ENCODE data around the gene MED15. TPM values are rescaled to one million over a fixed set of nuclear protein-coding genes. Genes with fewer than 3 reads are reported as not detected.

Gene MED15
- total and polyA plus RNA-seq, 2 of the 4 experiments (the other 2 are of a cell fraction) = 19.0 to 68.8 TPM

DNA sequence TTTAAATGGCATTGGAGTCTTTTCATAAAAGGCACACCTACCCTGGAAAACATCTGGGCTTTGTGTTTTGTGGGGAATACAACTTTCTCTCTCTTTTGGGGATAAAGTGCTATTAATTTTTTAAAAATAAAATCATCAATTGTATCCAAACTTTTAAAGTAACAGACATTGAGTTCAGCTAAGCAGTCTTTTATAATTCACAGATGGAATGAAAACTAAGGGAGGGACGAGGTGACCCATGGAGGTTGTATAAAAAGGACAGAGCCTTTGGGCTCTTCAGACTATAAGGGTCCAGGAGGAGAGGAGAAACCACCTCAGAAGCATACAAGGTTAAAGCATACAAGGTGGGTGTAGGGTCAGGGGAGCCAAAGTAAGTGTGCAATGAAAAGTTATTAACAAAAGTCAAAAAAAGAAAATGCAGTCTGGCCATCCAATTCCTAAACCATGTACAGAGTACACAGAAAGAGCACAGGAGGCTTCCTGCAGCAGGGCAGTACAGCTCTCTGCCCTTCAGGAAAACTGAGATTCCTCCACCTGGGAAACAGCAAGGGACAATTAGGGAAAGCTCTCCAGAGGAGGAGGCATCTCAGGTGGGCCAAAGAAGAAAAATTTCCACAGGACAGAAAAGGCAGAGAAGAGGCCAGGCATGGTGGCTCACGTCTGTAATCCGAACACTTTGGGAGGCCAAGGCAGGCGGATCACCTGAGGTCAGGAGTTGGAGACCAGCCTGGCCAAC lies 22.3 kb upstream of the MED15 start:
- ChIA-PET CTCF (no interaction called here), POLR2A (ENCODE audit: unreplicated experiment) (no interaction called here)
- intact Hi-C loops (cut with micrococcal nuclease) (no loop called here), dilution Hi-C loops (cut with HindIII; ENCODE audit: low sequenced_read_pairs, unreplicated experiment) (no loop called here), in situ Hi-C loops (cut with MboI; ENCODE audit: low sequenced_read_pairs) (no loop called here)
- peaks cover 15% of the 10 kb centered on the region for H3K36me3 ChIP-seq (ENCODE audit: control insufficient read depth, insufficient read depth, low read length)
- H2AK9ac ChIP-seq (replicated peaks; ENCODE audit: low read depth, low read length, poor library complexity) = no peak overlapping the region
- H2BK120ac ChIP-seq (ENCODE audit: low read depth, low read length) = no peak overlapping the region
- H3K4me1 ChIP-seq (ENCODE audit: control insufficient read depth, insufficient read depth, low read length) = 0 out of 2 replicates have a peak, but pooled peaks cover 1% of the 10 kb centered on the region
- H2BK5ac ChIP-seq (ENCODE audit: low read depth, low read length, poor library complexity, severe bottlenecking) = no peak overlapping the region
- no peaks in the 10 kb centered on the region for H3K27me3 ChIP-seq (ENCODE audit: control insufficient read depth, insufficient read depth, low read length)
- no peak overlapping the region for H4K91ac ChIP-seq (ENCODE audit: insufficient read depth, low read depth, low read length)
- H3K27ac ChIP-seq (ENCODE audit: insufficient read depth, low read length) = no peak overlapping the region
- H3K4me3 ChIP-seq (ENCODE audit: insufficient read depth, low read depth, low read length) = no peak overlapping the region
- no peaks in the 10 kb centered on the region for H3K9me3 ChIP-seq (ENCODE audit: control insufficient read depth, insufficient read depth, low read length)
- H2AK5ac ChIP-seq (ENCODE audit: low read depth, low read length) = no peak overlapping the region
- H3K9ac ChIP-seq (ENCODE audit: low read depth, low read length) = no peak overlapping the region
- peaks cover 21% of the 10 kb centered on the region for H3K9me1 ChIP-seq (ENCODE audit: insufficient read depth, low read length)
- no peak overlapping the region for H3K4me2 ChIP-seq (ENCODE audit: low read depth, low read length)
- no peak overlapping the region for H4K5ac ChIP-seq (ENCODE audit: low read depth, low read length)
- no peak overlapping the region for H3K4ac ChIP-seq (ENCODE audit: low read depth, low read length)
- TF ChIP-seq NFE2L2 (IDR thresholded peaks at IDR 0.05; ENCODE audit: low read depth, low read length) = no peak
- no peak for TF ChIP-seq FOS (IDR thresholded peaks at IDR 0.05; ENCODE audit: low read depth, low read length)
- no peak for TF ChIP-seq POLR2A (IDR thresholded peaks at IDR 0.05; ENCODE audit: low read depth, low read length)
- no peak for TF ChIP-seq SMC3 (IDR thresholded peaks at IDR 0.05; ENCODE audit: low read depth, low read length)
- no peak for TF ChIP-seq BHLHE40 (IDR thresholded peaks at IDR 0.05; ENCODE audit: low read depth, low read length)
- no peak for TF ChIP-seq RFX5 (IDR thresholded peaks at IDR 0.05; ENCODE audit: low read depth, low read length)
- TF ChIP-seq MXI1 (IDR thresholded peaks at IDR 0.05; ENCODE audit: borderline replicate concordance, low read depth, low read length) = no peak
- TF ChIP-seq, protein P1, sequence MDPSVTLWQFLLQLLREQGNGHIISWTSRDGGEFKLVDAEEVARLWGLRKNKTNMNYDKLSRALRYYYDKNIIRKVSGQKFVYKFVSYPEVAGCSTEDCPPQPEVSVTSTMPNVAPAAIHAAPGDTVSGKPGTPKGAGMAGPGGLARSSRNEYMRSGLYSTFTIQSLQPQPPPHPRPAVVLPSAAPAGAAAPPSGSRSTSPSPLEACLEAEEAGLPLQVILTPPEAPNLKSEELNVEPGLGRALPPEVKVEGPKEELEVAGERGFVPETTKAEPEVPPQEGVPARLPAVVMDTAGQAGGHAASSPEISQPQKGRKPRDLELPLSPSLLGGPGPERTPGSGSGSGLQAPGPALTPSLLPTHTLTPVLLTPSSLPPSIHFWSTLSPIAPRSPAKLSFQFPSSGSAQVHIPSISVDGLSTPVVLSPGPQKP (IDR thresholded peaks at IDR 0.05; ENCODE audit: borderline replicate concordance, low read depth, low read length) = no peak
- no peak for TF ChIP-seq MAFK (IDR thresholded peaks at IDR 0.05; ENCODE audit: low read depth, low read length)
- TF ChIP-seq RAD21 (IDR thresholded peaks at IDR 0.05; ENCODE audit: low read length) = no peak
- TF ChIP-seq, protein P2, sequence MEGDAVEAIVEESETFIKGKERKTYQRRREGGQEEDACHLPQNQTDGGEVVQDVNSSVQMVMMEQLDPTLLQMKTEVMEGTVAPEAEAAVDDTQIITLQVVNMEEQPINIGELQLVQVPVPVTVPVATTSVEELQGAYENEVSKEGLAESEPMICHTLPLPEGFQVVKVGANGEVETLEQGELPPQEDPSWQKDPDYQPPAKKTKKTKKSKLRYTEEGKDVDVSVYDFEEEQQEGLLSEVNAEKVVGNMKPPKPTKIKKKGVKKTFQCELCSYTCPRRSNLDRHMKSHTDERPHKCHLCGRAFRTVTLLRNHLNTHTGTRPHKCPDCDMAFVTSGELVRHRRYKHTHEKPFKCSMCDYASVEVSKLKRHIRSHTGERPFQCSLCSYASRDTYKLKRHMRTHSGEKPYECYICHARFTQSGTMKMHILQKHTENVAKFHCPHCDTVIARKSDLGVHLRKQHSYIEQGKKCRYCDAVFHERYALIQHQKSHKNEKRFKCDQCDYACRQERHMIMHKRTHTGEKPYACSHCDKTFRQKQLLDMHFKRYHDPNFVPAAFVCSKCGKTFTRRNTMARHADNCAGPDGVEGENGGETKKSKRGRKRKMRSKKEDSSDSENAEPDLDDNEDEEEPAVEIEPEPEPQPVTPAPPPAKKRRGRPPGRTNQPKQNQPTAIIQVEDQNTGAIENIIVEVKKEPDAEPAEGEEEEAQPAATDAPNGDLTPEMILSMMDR (conservative IDR thresholded peaks at IDR 0.05; ENCODE audit: low read depth, low read length) = no peak
- no peak for TF ChIP-seq CEBPB (IDR thresholded peaks at IDR 0.05; ENCODE audit: low read depth, low read length)
- TF ChIP-seq, protein P3, sequence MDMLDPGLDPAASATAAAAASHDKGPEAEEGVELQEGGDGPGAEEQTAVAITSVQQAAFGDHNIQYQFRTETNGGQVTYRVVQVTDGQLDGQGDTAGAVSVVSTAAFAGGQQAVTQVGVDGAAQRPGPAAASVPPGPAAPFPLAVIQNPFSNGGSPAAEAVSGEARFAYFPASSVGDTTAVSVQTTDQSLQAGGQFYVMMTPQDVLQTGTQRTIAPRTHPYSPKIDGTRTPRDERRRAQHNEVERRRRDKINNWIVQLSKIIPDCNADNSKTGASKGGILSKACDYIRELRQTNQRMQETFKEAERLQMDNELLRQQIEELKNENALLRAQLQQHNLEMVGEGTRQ (IDR thresholded peaks at IDR 0.05; ENCODE audit: low read depth, low read length) = no peak
- TF ChIP-seq MAZ (IDR thresholded peaks at IDR 0.05; ENCODE audit: borderline replicate concordance, low read depth, low read length) = no peak
- H3K18ac ChIP-seq (ENCODE audit: low read depth, low read length) = no peak overlapping the region
- no TSS peak for BruUV-seq (replicated peaks)
- H4K8ac ChIP-seq (ENCODE audit: low read depth in 2 of 2, low read length in 2 of 2) = no peak overlapping the region
- H2BK20ac ChIP-seq (ENCODE audit: low read depth, low read length) = no peak overlapping the region
- no CpG with 5 or more reads among the region's 4 CpGs for WGBS, 2 experiments (ENCODE audit: extremely low coverage in 2 of 2, insufficient read length in 1 of 2)
- H4K20me1 ChIP-seq (ENCODE audit: insufficient read depth, low read length) = peaks cover 17% of the 10 kb centered on the region
- ATAC-seq (ENCODE audit: low read depth) = no peak
- no peak overlapping the region; the same call in 1 of the 2 replicates for H3K14ac ChIP-seq (replicated peaks; ENCODE audit: low read depth, low read length)
- H3K56ac ChIP-seq (ENCODE audit: extremely low read depth, insufficient read depth, low read length) = no peak overlapping the region
- no peak overlapping the region for H2AFZ ChIP-seq (replicated peaks; ENCODE audit: low read length, poor library complexity)
- H3K23ac ChIP-seq (ENCODE audit: low read depth, low read length) = no peak overlapping the region
- DNase-seq = no peak
- H3K79me1 ChIP-seq (ENCODE audit: low read depth in 1 of 2, low read length in 2 of 2) = peaks cover 41 to 77% of the 10 kb centered on the region in 2 experiments
- H2BK15ac ChIP-seq (ENCODE audit: low read depth, low read length) = no peak overlapping the region

Data from IMR-90 (cell line).